Measurements from ENCODE around the gene TMIGD1.

TMIGD1 gene

GRCh38 chr17:30333503-30334360 lies at the start of gene TMIGD1:
TMIGD1 (minus strand) TSS chr17:30334057; CDS start chr17:30332133, 1,924 bp downstream.
- no peak for DNase-seq (ENCODE audit: low spot score)

- no peak for DNase-seq (ENCODE audit: low spot score)
These were observed 48.5 kb upstream of the TMIGD1 start for GRCh38 chr17:30382345-30382744.

- DNase-seq (ENCODE audit: low spot score): no peak
These were observed 47.4 kb upstream of the TMIGD1 start for GRCh38 chr17:30381340-30381659.

GRCh38 chr17:30380643-30381339 lies 46.9 kb upstream of the TMIGD1 start:
- DNase-seq (ENCODE audit: low spot score): no peak

GRCh38 chr17:30379903-30380381 lies 46.1 kb upstream of the TMIGD1 start:
- DNase-seq (ENCODE audit: low spot score): no peak

GRCh38 chr17:30379303-30379902 lies 45.5 kb upstream of the TMIGD1 start:
- DNase-seq (ENCODE audit: low spot score): peak; percentile 37

- peak; percentile 100 for DNase-seq (ENCODE audit: low spot score)
These were observed 45.0 kb upstream of the TMIGD1 start, which contains the start of gene CPD for GRCh38 chr17:30378825-30379302. CPD (plus strand) TSS chr17:30378927; CDS start chr17:30378981, 54 bp downstream.

GRCh38 chr17:30378241-30378824 lies 44.5 kb upstream of the TMIGD1 start:
- DNase-seq (ENCODE audit: low spot score): peak; percentile 32

GRCh38 chr17:30377574-30378240 lies 43.9 kb upstream of the TMIGD1 start:
- no peak for DNase-seq (ENCODE audit: low spot score)

- peak; percentile 69 for DNase-seq (ENCODE audit: low spot score)
These were observed 43.0 kb upstream of the TMIGD1 start for GRCh38 chr17:30376621-30377452.

GRCh38 chr17:30375661-30376060 lies 41.8 kb upstream of the TMIGD1 start:
- no peak for DNase-seq (ENCODE audit: low spot score)

GRCh38 chr17:30372755-30373154 lies 38.9 kb upstream of the TMIGD1 start:
- peak; percentile 18 for DNase-seq (ENCODE audit: low spot score)

GRCh38 chr17:30369995-30370394 lies 36.1 kb upstream of the TMIGD1 start:
- no peak for DNase-seq (ENCODE audit: low spot score)

GRCh38 chr17:30368912-30369720 lies 35.3 kb upstream of the TMIGD1 start:
- no peak for DNase-seq (ENCODE audit: low spot score)

- no peak for DNase-seq (ENCODE audit: low spot score)
These were observed 32.7 kb upstream of the TMIGD1 start for GRCh38 chr17:30366536-30366935.

GRCh38 chr17:30363715-30364202 lies 29.9 kb upstream of the TMIGD1 start:
- peak; percentile 46 for DNase-seq (ENCODE audit: low spot score)

- no peak for DNase-seq (ENCODE audit: low spot score)
These were observed 28.0 kb upstream of the TMIGD1 start for GRCh38 chr17:30361766-30362279.

GRCh38 chr17:30360086-30360808 lies 26.4 kb upstream of the TMIGD1 start:
- DNase-seq (ENCODE audit: low spot score): no peak

Measured in GM03348 (cell line).